Measurements from ENCODE around the gene TANGO6. TPM values are rescaled to one million over a fixed set of nuclear protein-coding genes. Genes with fewer than 3 reads are reported as not detected.

TANGO6 gene
- total RNA-seq, 1 experiment from 2014 or later = 17.1 TPM

GRCh38 chr16:68940816-68941215, 97.5 kb downstream of the TANGO6 start:
- no peaks in the 10 kb centered on the region for H3K27me3 ChIP-seq (replicated peaks)
- no peak overlapping the region for H3K4me3 ChIP-seq
- peaks cover 12% of the 10 kb centered on the region; the same call in 1 of the 2 replicates for H3K36me3 ChIP-seq
- no peak for DNase-seq (ENCODE audit: low read depth in 1 of 2, low spot score in 2 of 2)
- no peaks in the 10 kb centered on the region for H3K4me1 ChIP-seq (replicated peaks)
- H3K9me3 ChIP-seq (replicated peaks) = no peaks in the 10 kb centered on the region
- no peak overlapping the region for H3K27ac ChIP-seq

GRCh38 chr16:68943961-68944360, 100.6 kb downstream of the TANGO6 start:
- Histone ChIP-seq H3K27ac (no peak overlapping the region), H3K9me3 (replicated peaks) (no peaks in the 10 kb centered on the region), H3K4me1 (replicated peaks) (no peaks in the 10 kb centered on the region), H3K27me3 (replicated peaks) (no peaks in the 10 kb centered on the region), H3K4me3 (no peak overlapping the region), H3K36me3 (peaks cover 10% of the 10 kb centered on the region; the same call in 1 of the 2 replicates)
- no peak for DNase-seq (ENCODE audit: low read depth in 1 of 2, low spot score in 2 of 2)

- H3K4me3 ChIP-seq = no peak overlapping the region
- DNase-seq (ENCODE audit: low read depth in 1 of 2, low spot score in 2 of 2) = no peak
These were observed 105.0 kb downstream of the TANGO6 start for GRCh38 chr16:68948230-68948910.

GRCh38 chr16:68951991-68952877, 108.9 kb downstream of the TANGO6 start:
- H3K27ac ChIP-seq = no peak overlapping the region

More at GRCh38 chr16:68948230-68948910, 105.0 kb downstream of the TANGO6 start:
- Histone ChIP-seq H3K27ac (no peak overlapping the region), H3K9me3 (replicated peaks) (0 out of 2 replicates have a peak, but pooled peaks cover 2% of the 10 kb centered on the region), H3K4me1 (replicated peaks) (no peaks in the 10 kb centered on the region), H3K27me3 (replicated peaks) (no peaks in the 10 kb centered on the region), H3K36me3 (peaks cover 10% of the 10 kb centered on the region; the same call in 1 of the 2 replicates)

GRCh38 chr16:68954911-68955635, 111.7 kb downstream of the TANGO6 start:
- Histone ChIP-seq H3K36me3 (no peaks in the 10 kb centered on the region), H3K4me3 (no peak overlapping the region), H3K27ac (no peak overlapping the region), H3K27me3 (replicated peaks) (no peaks in the 10 kb centered on the region), H3K9me3 (replicated peaks) (0 out of 2 replicates have a peak, but pooled peaks cover 2% of the 10 kb centered on the region), H3K4me1 (replicated peaks) (no peaks in the 10 kb centered on the region)
- no peak for DNase-seq (ENCODE audit: low read depth in 1 of 2, low spot score in 2 of 2)

More at GRCh38 chr16:68951991-68952877, 108.9 kb downstream of the TANGO6 start:
- Histone ChIP-seq H3K4me1 (replicated peaks) (no peaks in the 10 kb centered on the region), H3K4me3 (no peak overlapping the region), H3K36me3 (no peaks in the 10 kb centered on the region), H3K9me3 (replicated peaks) (0 out of 2 replicates have a peak, but pooled peaks cover 2% of the 10 kb centered on the region), H3K27me3 (replicated peaks) (no peaks in the 10 kb centered on the region)
- no peak for DNase-seq (ENCODE audit: low read depth in 1 of 2, low spot score in 2 of 2)

GRCh38 chr16:68960910-68961309, 117.6 kb downstream of the TANGO6 start:
- H3K4me1 ChIP-seq (replicated peaks) = no peaks in the 10 kb centered on the region
- H3K9me3 ChIP-seq (replicated peaks) = no peaks in the 10 kb centered on the region
- no peaks in the 10 kb centered on the region for H3K27me3 ChIP-seq (replicated peaks)
- H3K27ac ChIP-seq = no peak overlapping the region
- H3K36me3 ChIP-seq = no peaks in the 10 kb centered on the region
- DNase-seq (ENCODE audit: low read depth in 1 of 2, low spot score in 2 of 2) = no peak
- H3K4me3 ChIP-seq = no peak overlapping the region

- no peaks in the 10 kb centered on the region for H3K27me3 ChIP-seq (replicated peaks)
- no peaks in the 10 kb centered on the region for H3K36me3 ChIP-seq
- H3K27ac ChIP-seq = no peak overlapping the region
- DNase-seq (ENCODE audit: low read depth in 1 of 2, low spot score in 2 of 2) = no peak
- H3K4me3 ChIP-seq = no peak overlapping the region
- H3K4me1 ChIP-seq (replicated peaks) = no peaks in the 10 kb centered on the region
- H3K9me3 ChIP-seq (replicated peaks) = no peaks in the 10 kb centered on the region
These were observed 118.6 kb downstream of the TANGO6 start for GRCh38 chr16:68961778-68962402.

GRCh38 chr16:68969338-68969737, 126.0 kb downstream of the TANGO6 start:
- H3K9me3 ChIP-seq (replicated peaks) = no peaks in the 10 kb centered on the region
- DNase-seq (ENCODE audit: low read depth in 1 of 2, low spot score in 2 of 2) = no peak
- peaks cover 4% of the 10 kb centered on the region; the same call in 1 of the 2 replicates for H3K36me3 ChIP-seq
- no peak overlapping the region for H3K27ac ChIP-seq
- H3K4me1 ChIP-seq (replicated peaks) = peaks cover 9% of the 10 kb centered on the region
- no peaks in the 10 kb centered on the region for H3K27me3 ChIP-seq (replicated peaks)
- no peak overlapping the region for H3K4me3 ChIP-seq

GRCh38 chr16:68972013-68972412, 128.7 kb downstream of the TANGO6 start:
- H3K9me3 ChIP-seq (replicated peaks) = no peaks in the 10 kb centered on the region
- DNase-seq (ENCODE audit: low read depth in 1 of 2, low spot score in 2 of 2) = no peak
- H3K27me3 ChIP-seq (replicated peaks) = no peaks in the 10 kb centered on the region
- H3K36me3 ChIP-seq = peaks cover 12% of the 10 kb centered on the region; the same call in 1 of the 2 replicates
- H3K4me3 ChIP-seq = no peak overlapping the region
- H3K27ac ChIP-seq = no peak overlapping the region
- peaks cover 9% of the 10 kb centered on the region for H3K4me1 ChIP-seq (replicated peaks)

GRCh38 chr16:68972720-68973119, 129.4 kb downstream of the TANGO6 start:
- 0 out of 2 replicates have a peak overlapping the region, but pooled peaks have one; percentile 8 for H3K27ac ChIP-seq
- H3K9me3 ChIP-seq (replicated peaks) = no peaks in the 10 kb centered on the region
- no peaks in the 10 kb centered on the region for H3K27me3 ChIP-seq (replicated peaks)
- peaks cover 12% of the 10 kb centered on the region; the same call in 1 of the 2 replicates for H3K36me3 ChIP-seq
- peaks cover 9% of the 10 kb centered on the region for H3K4me1 ChIP-seq (replicated peaks)
- no peak overlapping the region for H3K4me3 ChIP-seq
- DNase-seq (ENCODE audit: low read depth in 1 of 2, low spot score in 2 of 2) = peak; percentile 62 to 70

- Histone ChIP-seq H3K4me1 (replicated peaks) (peaks cover 9% of the 10 kb centered on the region), H3K4me3 (no peak overlapping the region), H3K9me3 (replicated peaks) (no peaks in the 10 kb centered on the region), H3K27ac (no peak overlapping the region), H3K36me3 (peaks cover 12% of the 10 kb centered on the region; the same call in 1 of the 2 replicates), H3K27me3 (replicated peaks) (no peaks in the 10 kb centered on the region)
- DNase-seq (ENCODE audit: low read depth in 1 of 2, low spot score in 2 of 2) = no peak
These were observed 130.3 kb downstream of the TANGO6 start for GRCh38 chr16:68973611-68974120.

- Histone ChIP-seq H3K36me3 (peaks cover 12% of the 10 kb centered on the region; the same call in 1 of the 2 replicates), H3K9me3 (replicated peaks) (no peaks in the 10 kb centered on the region), H3K27me3 (replicated peaks) (no peaks in the 10 kb centered on the region), H3K4me3 (no peak overlapping the region), H3K4me1 (replicated peaks) (no peaks in the 10 kb centered on the region), H3K27ac (no peak overlapping the region)
- DNase-seq (ENCODE audit: low read depth in 1 of 2, low spot score in 2 of 2) = no peak
These were observed 135.1 kb downstream of the TANGO6 start for GRCh38 chr16:68978303-68978954.
